ENCODE data around the gene EML1.

The EML1 gene

DNA sequence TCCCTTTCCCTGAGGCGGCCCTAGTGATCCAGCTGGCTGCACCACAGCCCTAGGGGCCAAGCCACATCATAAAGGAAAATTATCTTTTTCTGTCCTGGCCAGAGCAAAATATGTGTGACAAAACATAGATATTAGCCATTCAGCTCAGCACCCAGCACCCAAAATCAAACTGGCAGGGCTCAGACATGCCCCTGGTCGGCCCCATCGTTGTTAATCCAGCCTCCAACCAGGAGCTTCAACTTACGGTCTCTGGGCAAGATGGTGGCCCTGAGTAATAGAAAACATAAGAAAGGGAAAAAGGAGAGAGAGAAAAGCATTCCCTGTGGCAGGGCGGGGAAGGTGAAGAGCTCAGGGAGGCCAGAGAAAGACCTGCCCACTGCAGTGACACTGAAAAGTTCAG is 111.9 kb downstream of the EML1 start:
- Histone ChIP-seq H3K9ac (ENCODE audit: low read length in 5 of 5) (no peak overlapping the region), H3K27me3 (ENCODE audit: control insufficient read depth in 5 of 5, insufficient read depth in 4 of 5, low read length in 5 of 5) (no peaks in the 10 kb centered on the region), H3K27ac (ENCODE audit: low read depth, low read length) (no peak overlapping the region), H3K4me3 (ENCODE audit: low read depth in 1 of 5, low read length in 5 of 5) (no peak overlapping the region), H3K36me3 (ENCODE audit: control insufficient read depth in 5 of 5, insufficient read depth in 5 of 5, low read length in 5 of 5) (peaks cover 0 to 47% (median 39%) of the 10 kb centered on the region in 5 donors), H3K9me3 (ENCODE audit: control insufficient read depth in 5 of 5, low read length in 5 of 5) (no peaks in the 10 kb centered on the region), H3K4me1 (ENCODE audit: control insufficient read depth in 5 of 5, insufficient read depth in 5 of 5, low read length in 5 of 5) (peaks cover 0 to 16% (median 11%) of the 10 kb centered on the region in 5 donors)

DNA sequence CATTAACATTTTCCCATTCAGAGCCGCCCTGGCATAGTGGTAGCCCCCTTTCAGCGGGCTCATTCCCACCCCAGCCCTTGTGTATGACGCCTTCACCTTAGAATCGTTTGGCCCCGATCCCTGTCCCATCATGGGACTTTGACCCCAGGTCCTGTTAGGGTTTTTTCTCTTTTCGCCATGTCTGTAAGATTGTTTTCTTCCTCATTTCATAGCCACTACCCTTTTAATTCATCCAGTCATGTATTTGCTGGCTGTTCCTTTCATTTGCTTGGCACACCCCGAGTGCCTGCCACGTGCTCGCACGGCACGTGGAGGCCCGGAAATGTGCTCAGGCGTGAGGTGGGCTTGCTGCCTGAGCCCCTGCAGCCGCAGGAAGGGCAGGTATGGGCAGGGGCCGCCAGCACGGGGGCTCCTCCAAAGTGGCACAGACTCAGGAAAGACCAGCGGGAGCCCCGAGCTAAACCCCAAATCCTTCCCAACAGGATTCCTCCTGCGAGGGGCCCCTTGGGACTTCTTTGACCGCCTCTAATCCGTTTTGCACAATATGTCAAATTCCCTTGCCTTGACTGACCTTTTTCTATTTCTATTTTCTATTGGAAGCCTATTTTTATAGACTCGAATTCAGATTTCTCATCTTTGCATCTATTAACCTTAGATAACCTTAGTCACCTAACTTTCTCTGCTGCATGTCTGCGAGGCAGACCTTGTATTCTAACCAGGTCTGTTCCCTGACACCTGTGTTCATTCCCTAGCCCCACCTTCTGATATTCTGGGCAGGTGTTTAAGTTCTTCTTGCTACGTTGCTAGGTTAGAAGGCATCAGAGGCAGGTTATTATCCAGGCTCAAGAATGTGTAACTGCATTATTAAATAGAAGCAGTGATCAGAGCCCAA is 114.8 kb downstream of the EML1 start:
- H3K9me3 ChIP-seq (ENCODE audit: control insufficient read depth in 5 of 5, low read length in 5 of 5): no peaks in the 10 kb centered on the region
- peaks cover 4 to 54% (median 47%) of the 10 kb centered on the region in 5 donors for H3K36me3 ChIP-seq (ENCODE audit: control insufficient read depth in 5 of 5, insufficient read depth in 5 of 5, low read length in 5 of 5)

DNA sequence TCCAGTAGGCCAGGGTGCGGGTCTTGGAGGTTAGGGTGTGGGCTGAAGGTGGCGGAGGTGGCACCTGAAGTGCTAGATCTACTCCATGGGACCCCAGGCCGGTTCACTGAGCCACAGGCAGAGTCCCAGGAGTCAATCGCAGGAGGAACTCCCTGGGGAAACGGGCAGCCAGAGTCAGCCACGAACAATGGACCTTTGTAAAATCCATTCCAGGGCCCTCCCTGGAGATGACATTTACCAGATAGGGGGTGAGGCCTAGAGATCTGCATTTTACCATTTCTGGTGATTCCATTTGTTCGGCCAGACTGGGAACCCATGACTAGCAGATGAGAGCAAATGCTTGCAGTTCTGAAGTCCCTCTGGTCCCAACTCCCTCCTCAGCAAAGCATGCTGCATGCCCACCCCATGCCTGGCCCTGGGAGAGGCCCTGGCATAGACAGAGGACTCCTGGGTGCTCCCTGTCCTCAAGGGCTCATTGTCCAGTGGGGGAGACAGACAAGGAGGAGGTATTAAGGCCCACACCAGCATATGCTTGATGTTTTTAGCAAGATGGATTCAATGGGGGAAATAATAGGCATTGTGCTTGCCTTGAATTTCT is 115.5 kb downstream of the EML1 start:
- H3K4me1 ChIP-seq (ENCODE audit: control insufficient read depth in 5 of 5, insufficient read depth in 5 of 5, low read length in 5 of 5): peaks cover 0 to 16% (median 11%) of the 10 kb centered on the region in 5 donors
- peaks cover 4 to 52% (median 47%) of the 10 kb centered on the region in 5 donors for H3K36me3 ChIP-seq (ENCODE audit: control insufficient read depth in 5 of 5, insufficient read depth in 5 of 5, low read length in 5 of 5)
- H3K9me3 ChIP-seq (ENCODE audit: control insufficient read depth in 5 of 5, low read length in 5 of 5): no peaks in the 10 kb centered on the region
- H3K27ac ChIP-seq (ENCODE audit: low read depth, low read length): no peak overlapping the region
- H3K4me3 ChIP-seq (ENCODE audit: low read depth in 1 of 5, low read length in 5 of 5): no peak overlapping the region
- no peak overlapping the region for H3K9ac ChIP-seq (ENCODE audit: low read length in 5 of 5)
- H3K27me3 ChIP-seq (ENCODE audit: control insufficient read depth in 5 of 5, insufficient read depth in 4 of 5, low read length in 5 of 5): no peaks in the 10 kb centered on the region

More for the DNA sequence above, 114.8 kb downstream of the EML1 start:
- Histone ChIP-seq H3K4me1 (ENCODE audit: control insufficient read depth in 5 of 5, insufficient read depth in 5 of 5, low read length in 5 of 5) (peaks cover 0 to 16% (median 11%) of the 10 kb centered on the region in 5 donors), H3K27ac (ENCODE audit: low read depth, low read length) (no peak overlapping the region), H3K27me3 (ENCODE audit: control insufficient read depth in 5 of 5, insufficient read depth in 4 of 5, low read length in 5 of 5) (no peaks in the 10 kb centered on the region), H3K9ac (ENCODE audit: low read length in 5 of 5) (no peak overlapping the region), H3K4me3 (ENCODE audit: low read depth in 1 of 5, low read length in 5 of 5) (no peak overlapping the region)

DNA sequence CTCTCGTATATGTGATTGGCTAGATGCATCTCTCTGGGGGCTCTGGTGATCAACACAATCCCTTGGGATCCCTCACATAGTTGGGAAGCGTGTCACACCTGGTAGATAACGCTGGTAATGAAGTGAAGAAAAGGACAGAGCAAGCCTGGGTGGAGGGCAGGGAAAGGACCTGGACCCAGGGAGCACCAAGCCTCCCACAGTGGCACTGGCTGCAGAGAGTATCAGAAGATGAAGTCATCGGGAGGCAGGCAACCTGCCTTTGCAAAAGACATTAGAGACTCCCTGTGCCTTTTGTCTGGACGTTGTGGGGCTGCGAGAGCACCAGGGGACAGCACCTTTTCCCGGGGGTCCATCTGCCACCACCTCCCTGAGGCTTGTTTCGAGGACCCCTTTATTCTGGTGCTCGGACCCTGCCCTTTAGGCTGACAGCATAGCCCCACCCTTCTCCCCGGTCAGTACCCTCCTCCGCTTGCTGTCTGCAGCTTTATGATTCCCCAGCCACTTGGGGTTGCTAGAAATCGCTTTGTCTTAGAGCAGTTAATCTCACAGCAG is 116.4 kb downstream of the EML1 start:
- H3K9me3 ChIP-seq (ENCODE audit: control insufficient read depth in 5 of 5, low read length in 5 of 5): no peaks in the 10 kb centered on the region
- no peak overlapping the region for H3K9ac ChIP-seq (ENCODE audit: low read length in 5 of 5)
- H3K4me1 ChIP-seq (ENCODE audit: control insufficient read depth in 5 of 5, insufficient read depth in 5 of 5, low read length in 5 of 5): peaks cover 0 to 16% (median 11%) of the 10 kb centered on the region in 5 donors
- no peak overlapping the region for H3K27ac ChIP-seq (ENCODE audit: low read depth, low read length)
- peaks cover 4 to 57% (median 53%) of the 10 kb centered on the region in 5 donors for H3K36me3 ChIP-seq (ENCODE audit: control insufficient read depth in 5 of 5, insufficient read depth in 5 of 5, low read length in 5 of 5)
- no peak overlapping the region for H3K4me3 ChIP-seq (ENCODE audit: low read depth in 1 of 5, low read length in 5 of 5)
- H3K27me3 ChIP-seq (ENCODE audit: control insufficient read depth in 5 of 5, insufficient read depth in 4 of 5, low read length in 5 of 5): no peaks in the 10 kb centered on the region

DNA sequence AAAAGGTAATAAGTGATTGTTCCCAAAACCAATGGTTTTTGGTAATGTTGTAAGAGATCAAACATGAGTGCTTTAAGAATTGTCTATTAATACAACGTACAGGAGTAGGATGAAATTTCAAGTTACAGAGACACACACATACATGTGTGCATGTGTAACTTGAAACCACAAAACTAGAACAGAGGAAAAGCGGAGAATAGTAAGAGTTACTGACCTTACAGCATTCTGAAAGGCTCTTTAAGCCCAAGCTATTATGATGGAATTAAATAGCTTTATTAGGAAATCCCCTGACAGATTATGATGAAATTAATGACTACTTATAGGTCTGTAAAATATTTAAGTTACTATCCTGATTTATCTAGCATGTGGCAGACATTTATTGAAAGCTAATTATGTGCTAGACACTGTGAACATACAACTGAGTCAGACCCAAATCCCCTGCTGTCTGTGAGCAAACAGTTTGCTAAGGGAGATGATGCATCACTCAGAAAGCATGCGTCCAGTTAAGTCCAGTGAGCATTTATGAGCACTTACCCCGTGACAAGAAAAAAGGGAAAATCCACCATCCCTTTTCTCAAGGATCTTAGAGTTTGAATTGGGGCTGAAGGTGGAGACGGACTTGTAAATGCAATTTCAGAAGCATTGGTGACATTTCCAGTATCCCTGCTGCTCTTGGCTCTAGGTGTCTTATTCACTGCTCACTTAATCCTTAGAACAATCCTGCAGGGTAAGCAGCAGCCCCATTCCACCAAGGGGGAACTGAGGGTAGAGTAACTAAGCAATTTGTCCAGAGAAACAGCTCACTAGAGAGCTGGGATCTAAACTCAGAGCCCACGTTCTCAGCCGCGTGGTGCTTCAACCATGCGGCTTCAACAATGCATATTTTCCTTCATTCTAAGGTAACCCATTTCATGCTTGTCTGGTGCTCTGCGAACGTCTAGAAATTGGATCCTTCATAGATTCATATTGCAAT is 117.4 kb downstream of the EML1 start:
- H3K36me3 ChIP-seq (ENCODE audit: control insufficient read depth in 5 of 5, insufficient read depth in 5 of 5, low read length in 5 of 5): peaks cover 4 to 57% (median 56%) of the 10 kb centered on the region in 5 donors
- H3K27ac ChIP-seq (ENCODE audit: low read depth, low read length): no peak overlapping the region
- no peaks in the 10 kb centered on the region for H3K9me3 ChIP-seq (ENCODE audit: control insufficient read depth in 5 of 5, low read length in 5 of 5)
- H3K4me3 ChIP-seq (ENCODE audit: low read depth in 1 of 5, low read length in 5 of 5): no peak overlapping the region
- no peaks in the 10 kb centered on the region for H3K27me3 ChIP-seq (ENCODE audit: control insufficient read depth in 5 of 5, insufficient read depth in 4 of 5, low read length in 5 of 5)
- peaks cover 0 to 18% (median 11%) of the 10 kb centered on the region in 5 donors for H3K4me1 ChIP-seq (ENCODE audit: control insufficient read depth in 5 of 5, insufficient read depth in 5 of 5, low read length in 5 of 5)
- no peak overlapping the region for H3K9ac ChIP-seq (ENCODE audit: low read length in 5 of 5)

DNA sequence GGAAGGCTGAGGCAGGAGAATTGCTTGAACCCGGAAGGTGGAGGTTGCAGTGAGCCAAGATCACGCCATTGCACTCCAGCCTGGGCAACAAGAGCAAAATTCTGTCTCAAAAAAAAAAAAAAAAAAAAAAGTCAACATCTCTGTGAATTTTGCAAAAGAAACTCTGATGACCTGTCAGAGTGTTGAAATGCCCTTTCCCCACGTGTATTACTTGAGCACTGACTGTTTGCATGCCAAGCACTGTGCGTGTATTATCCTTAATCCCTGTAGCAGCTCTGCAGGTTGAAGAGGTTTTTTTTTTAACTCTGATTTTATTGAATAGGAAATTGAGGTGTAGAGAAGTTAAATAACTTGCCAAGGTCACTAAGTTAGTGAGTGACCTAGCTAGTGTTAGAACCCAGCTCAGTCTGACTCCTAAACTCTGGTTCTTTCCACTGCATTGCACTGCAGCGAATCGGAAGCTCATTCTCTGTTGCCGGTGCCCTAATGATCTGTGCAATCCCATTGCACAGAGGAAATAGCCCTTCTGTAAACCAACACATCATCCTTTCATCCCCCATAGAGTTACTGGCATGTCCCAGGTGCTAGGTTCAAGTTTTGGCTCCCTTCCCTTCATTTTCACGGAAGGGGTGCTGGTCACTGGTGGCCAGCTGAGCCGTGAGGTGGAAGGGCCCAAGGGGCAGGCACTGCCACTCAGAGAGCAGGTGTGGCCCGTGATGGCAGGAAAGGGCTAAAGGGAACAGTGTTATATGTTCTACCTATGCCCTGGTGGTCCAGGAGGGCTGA is 122.3 kb downstream of the EML1 start:
- Histone ChIP-seq H3K27me3 (ENCODE audit: control insufficient read depth in 5 of 5, insufficient read depth in 4 of 5, low read length in 5 of 5) (no peaks in the 10 kb centered on the region), H3K9ac (ENCODE audit: low read length in 5 of 5) (no peak overlapping the region), H3K4me3 (ENCODE audit: low read depth in 1 of 5, low read length in 5 of 5) (no peak overlapping the region), H3K4me1 (ENCODE audit: control insufficient read depth in 5 of 5, insufficient read depth in 5 of 5, low read length in 5 of 5) (peaks cover 0 to 4% (median 0%) of the 10 kb centered on the region in 5 donors), H3K36me3 (ENCODE audit: control insufficient read depth in 5 of 5, insufficient read depth in 5 of 5, low read length in 5 of 5) (peaks cover 6 to 70% (median 55%) of the 10 kb centered on the region in 5 donors), H3K9me3 (ENCODE audit: control insufficient read depth in 5 of 5, low read length in 5 of 5) (no peaks in the 10 kb centered on the region), H3K27ac (ENCODE audit: low read depth, low read length) (no peak overlapping the region)

DNA sequence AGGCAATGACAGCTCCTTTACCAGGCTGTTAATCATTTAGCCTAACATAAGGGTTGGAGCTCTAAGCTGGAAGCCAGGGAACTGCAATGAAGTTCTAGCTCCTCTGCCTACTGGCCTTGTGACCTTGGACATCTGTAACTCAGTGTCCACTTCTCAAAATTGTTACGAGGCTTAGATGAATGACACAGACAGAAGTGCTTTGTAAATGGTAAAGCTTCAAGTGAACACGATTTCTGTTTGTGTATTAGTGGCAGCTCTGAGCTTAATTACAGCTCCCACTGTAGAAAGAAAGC is 122.8 kb downstream of the EML1 start:
- peaks cover 0 to 4% (median 0%) of the 10 kb centered on the region in 5 donors for H3K4me1 ChIP-seq (ENCODE audit: control insufficient read depth in 5 of 5, insufficient read depth in 5 of 5, low read length in 5 of 5)
- H3K4me3 ChIP-seq (ENCODE audit: low read depth in 1 of 5, low read length in 5 of 5): no peak overlapping the region
- peaks cover 4 to 68% (median 56%) of the 10 kb centered on the region in 5 donors for H3K36me3 ChIP-seq (ENCODE audit: control insufficient read depth in 5 of 5, insufficient read depth in 5 of 5, low read length in 5 of 5)
- H3K27ac ChIP-seq (ENCODE audit: low read depth, low read length): no peak overlapping the region
- no peaks in the 10 kb centered on the region for H3K9me3 ChIP-seq (ENCODE audit: control insufficient read depth in 5 of 5, low read length in 5 of 5)
- no peak overlapping the region for H3K9ac ChIP-seq (ENCODE audit: low read length in 5 of 5)
- H3K27me3 ChIP-seq (ENCODE audit: control insufficient read depth in 5 of 5, insufficient read depth in 4 of 5, low read length in 5 of 5): no peaks in the 10 kb centered on the region

DNA sequence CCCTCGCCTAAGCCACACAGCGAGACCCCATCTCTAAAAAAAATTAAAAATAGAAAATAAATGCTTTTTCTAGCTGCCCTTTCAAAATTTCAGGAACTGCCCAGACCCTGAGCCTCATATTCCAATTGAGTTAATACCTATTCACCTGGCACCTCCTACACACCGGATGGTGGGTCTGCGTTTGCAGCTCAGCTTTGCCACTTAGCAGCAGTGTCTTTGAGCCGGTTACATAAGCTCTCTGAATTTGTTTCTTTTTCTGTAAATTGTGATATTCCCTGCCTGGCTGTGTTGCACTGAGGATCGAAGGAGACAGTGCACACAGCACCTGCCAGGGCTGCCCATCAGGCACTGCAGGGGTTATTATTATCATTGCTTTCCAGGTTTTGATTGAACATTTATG is 125.6 kb downstream of the EML1 start:
- no peaks in the 10 kb centered on the region for H3K9me3 ChIP-seq (ENCODE audit: control insufficient read depth in 5 of 5, low read length in 5 of 5)
- H3K27ac ChIP-seq (ENCODE audit: low read depth, low read length): no peak overlapping the region
- H3K4me1 ChIP-seq (ENCODE audit: control insufficient read depth in 5 of 5, insufficient read depth in 5 of 5, low read length in 5 of 5): peaks cover 0 to 4% (median 0%) of the 10 kb centered on the region in 5 donors
- H3K9ac ChIP-seq (ENCODE audit: low read length in 5 of 5): no peak overlapping the region
- H3K36me3 ChIP-seq (ENCODE audit: control insufficient read depth in 5 of 5, insufficient read depth in 5 of 5, low read length in 5 of 5): peaks cover 7 to 65% (median 55%) of the 10 kb centered on the region in 5 donors
- no peaks in the 10 kb centered on the region for H3K27me3 ChIP-seq (ENCODE audit: control insufficient read depth in 5 of 5, insufficient read depth in 4 of 5, low read length in 5 of 5)
- no peak overlapping the region for H3K4me3 ChIP-seq (ENCODE audit: low read depth in 1 of 5, low read length in 5 of 5)

DNA sequence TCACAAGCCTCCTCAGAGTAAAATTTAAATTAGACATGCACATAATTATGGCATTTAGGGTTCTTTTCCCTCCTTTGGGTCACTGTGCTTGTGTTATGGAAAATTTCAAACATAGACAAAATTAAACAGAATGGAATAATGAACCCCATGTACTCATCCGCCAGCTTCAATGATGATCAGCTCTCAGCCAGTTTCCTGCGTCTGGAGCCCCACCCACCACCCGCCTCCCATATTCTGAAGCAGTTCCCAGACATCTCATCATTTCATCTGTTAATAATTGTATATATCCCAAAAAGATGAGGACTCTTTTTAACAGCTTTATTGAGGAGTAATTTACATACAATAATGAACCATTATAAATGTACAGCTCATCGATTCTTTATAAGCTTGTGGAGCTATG is 128.2 kb downstream of the EML1 start:
- H3K4me3 ChIP-seq (ENCODE audit: low read depth in 1 of 5, low read length in 5 of 5): no peak overlapping the region
- H3K27me3 ChIP-seq (ENCODE audit: control insufficient read depth in 5 of 5, insufficient read depth in 4 of 5, low read length in 5 of 5): no peaks in the 10 kb centered on the region
- H3K4me1 ChIP-seq (ENCODE audit: control insufficient read depth in 5 of 5, insufficient read depth in 5 of 5, low read length in 5 of 5): no peaks in the 10 kb centered on the region
- no peak overlapping the region for H3K9ac ChIP-seq (ENCODE audit: low read length in 5 of 5)
- no peaks in the 10 kb centered on the region for H3K9me3 ChIP-seq (ENCODE audit: control insufficient read depth in 5 of 5, low read length in 5 of 5)
- no peak overlapping the region for H3K27ac ChIP-seq (ENCODE audit: low read depth, low read length)
- H3K36me3 ChIP-seq (ENCODE audit: control insufficient read depth in 5 of 5, insufficient read depth in 5 of 5, low read length in 5 of 5): peaks cover 4 to 56% (median 40%) of the 10 kb centered on the region in 5 donors

All from subcutaneous abdominal adipose tissue (tissue), 5 donors.